Smooth muscle cell (in vitro differentiated cells): ENCODE data around the gene MAML3. TPM values are rescaled to one million over a fixed set of nuclear protein-coding genes. Genes with fewer than 3 reads are reported as not detected.

Source experiments
- DNase-seq: peaks from one replicate; lab custom pipeline; 2025; ENCODE audit not compliant: unreplicated experiment; lab: John Stamatoyannopoulos, UW
- H2AFZ ChIP-seq: fragments of 200-600 bp; sonication (generic); 2 replicates; pipeline ENCODE4 v1.6.0; 2016; ENCODE audit warnings: antibody characterized with exemption, low read depth, mild to moderate bottlenecking
- H3F3A ChIP-seq: fragments of 200-600 bp; sonication (generic); 2 replicates; pipeline ENCODE4 v1.6.0; 2017; ENCODE audit warnings: antibody characterized with exemption, low read depth
- H3K27ac ChIP-seq: fragments of 200-600 bp; sonication (generic); 2 replicates; pipeline ENCODE4 v1.5.1; 2016; ENCODE audit warnings: low read depth, mild to moderate bottlenecking
- H3K27me3 ChIP-seq: fragments of 200-600 bp; sonication (generic); 2 replicates; pipeline ENCODE4 v1.6.1; 2016; ENCODE audit warnings: low read depth, mild to moderate bottlenecking
- H3K36me3 ChIP-seq: fragments of 200-600 bp; sonication (generic); 2 replicates; pipeline ENCODE4 v1.5.1; 2016; ENCODE audit warnings: low read depth
- H3K4me1 ChIP-seq: fragments of 200-600 bp; sonication (generic); 2 replicates; pipeline ENCODE4 v1.5.1; 2016; ENCODE audit warnings: low read depth
- H3K4me2 ChIP-seq: fragments of 200-600 bp; sonication (generic); 2 replicates; pipeline ENCODE4 v1.6.0; 2016; ENCODE audit warnings: mild to moderate bottlenecking
- H3K4me3 ChIP-seq: fragments of 200-600 bp; sonication (generic); 2 replicates; pipeline ENCODE4 v1.5.1; 2016; ENCODE audit warnings: mild to moderate bottlenecking
- H3K79me2 ChIP-seq: fragments of 200-600 bp; sonication (generic); 2 replicates; pipeline ENCODE4 v1.6.0; 2016; ENCODE audit warnings: low read depth, mild to moderate bottlenecking
- H3K9ac ChIP-seq: fragments of 200-600 bp; sonication (generic); 2 replicates; pipeline ENCODE4 v1.6.0; 2016; ENCODE audit warnings: low read depth
- H3K9me3 ChIP-seq: fragments of 200-600 bp; sonication (generic); replicated peaks from 2 replicates; pipeline ENCODE4 v1.5.1; 2016; ENCODE audit warnings: low read depth
- H4K20me1 ChIP-seq: fragments of 200-600 bp; sonication (generic); 2 replicates; pipeline ENCODE4 v1.6.0; 2016; ENCODE audit warnings: low read depth
- WGBS: methylation state at CpG from one replicate; pipeline ENCODE4 v1.1.7; 2016; ENCODE audit warnings: low lambda C conversion rate; 5-methylcytosine and 5-hydroxymethylcytosine counted together
- polyA plus RNA-seq: library from polyadenylated mRNA; unstranded; fragments of >200 nt; fragmentation: Nextera tagmentation; extraction: Ambion mirVana; gene quantifications from 2 replicates; pipeline ENCODE4 v1.2.1, GENCODE V29; 2016
- total RNA-seq: library from RNA; depleted of rRNA; stranded (reverse); fragments of >200 nt; gene quantifications from 2 replicates; pipeline ENCODE4 v1.2.3, GENCODE V29; 2014
- TF ChIP-seq, protein P1 (sequence below): fragments of 200-600 bp; sonication (generic); IDR thresholded peaks from 2 replicates; pipeline ENCODE4 v1.5.1; 2017; ENCODE audit warnings: borderline replicate concordance, mild to moderate bottlenecking, antibody characterized with exemption; ENCODE audit not compliant: insufficient read depth, poor library complexity, severe bottlenecking

MAML3 gene
- total and polyA plus RNA-seq, 2 experiments from 2014 or later, result 4.9 to 12.6 TPM

DNA sequence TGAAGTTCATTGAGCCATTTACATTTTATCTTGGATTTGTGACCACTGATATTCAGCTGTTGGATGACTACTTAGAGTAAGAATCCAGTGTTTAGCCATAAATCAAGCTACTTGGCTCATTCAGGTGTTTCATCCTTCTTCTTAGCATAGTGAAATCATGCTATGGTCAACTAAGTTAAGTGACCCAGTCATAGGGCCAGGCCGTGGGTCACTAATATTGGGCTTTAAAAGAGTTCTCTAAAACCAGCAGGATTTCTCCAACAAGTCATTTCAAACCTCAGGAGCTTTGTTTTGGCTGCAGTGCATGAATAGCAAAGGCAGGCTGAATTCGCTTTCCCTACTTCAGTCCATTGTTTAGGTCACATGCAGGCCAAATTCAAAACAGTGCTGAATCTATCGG lies 181.0 kb downstream of the MAML3 start:
- WGBS, result 66% methylated on average over 3 of the region's 3 CpGs
- no peak for DNase-seq

DNA sequence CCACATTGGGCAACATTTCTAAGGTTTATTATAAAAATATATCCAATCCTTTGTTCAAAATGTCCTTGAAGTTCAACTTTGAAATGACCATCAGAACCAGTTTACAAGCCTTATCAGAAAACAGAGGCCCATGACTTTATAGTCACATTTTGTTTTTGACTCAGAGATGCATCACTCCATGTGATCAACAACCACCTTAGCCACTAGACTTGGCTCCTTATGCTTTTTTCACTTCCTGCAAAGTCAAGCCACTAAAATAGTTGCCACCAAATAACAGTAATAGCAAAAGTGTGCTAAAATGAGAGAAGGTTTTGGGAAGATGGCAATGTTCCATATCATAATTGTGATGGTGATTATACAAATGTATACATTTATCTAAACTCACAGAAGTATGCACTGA lies 181.7 kb downstream of the MAML3 start:
- peaks cover 3% of the 10 kb centered on the region for H3K4me1 ChIP-seq
- no peak for DNase-seq
- H3K9ac ChIP-seq, result no peak overlapping the region
- no peak overlapping the region for H3K4me3 ChIP-seq
- H3K27ac ChIP-seq, result no peak overlapping the region
- TF ChIP-seq, protein P1, sequence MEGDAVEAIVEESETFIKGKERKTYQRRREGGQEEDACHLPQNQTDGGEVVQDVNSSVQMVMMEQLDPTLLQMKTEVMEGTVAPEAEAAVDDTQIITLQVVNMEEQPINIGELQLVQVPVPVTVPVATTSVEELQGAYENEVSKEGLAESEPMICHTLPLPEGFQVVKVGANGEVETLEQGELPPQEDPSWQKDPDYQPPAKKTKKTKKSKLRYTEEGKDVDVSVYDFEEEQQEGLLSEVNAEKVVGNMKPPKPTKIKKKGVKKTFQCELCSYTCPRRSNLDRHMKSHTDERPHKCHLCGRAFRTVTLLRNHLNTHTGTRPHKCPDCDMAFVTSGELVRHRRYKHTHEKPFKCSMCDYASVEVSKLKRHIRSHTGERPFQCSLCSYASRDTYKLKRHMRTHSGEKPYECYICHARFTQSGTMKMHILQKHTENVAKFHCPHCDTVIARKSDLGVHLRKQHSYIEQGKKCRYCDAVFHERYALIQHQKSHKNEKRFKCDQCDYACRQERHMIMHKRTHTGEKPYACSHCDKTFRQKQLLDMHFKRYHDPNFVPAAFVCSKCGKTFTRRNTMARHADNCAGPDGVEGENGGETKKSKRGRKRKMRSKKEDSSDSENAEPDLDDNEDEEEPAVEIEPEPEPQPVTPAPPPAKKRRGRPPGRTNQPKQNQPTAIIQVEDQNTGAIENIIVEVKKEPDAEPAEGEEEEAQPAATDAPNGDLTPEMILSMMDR, result no peak
- no peaks in the 10 kb centered on the region for H3K9me3 ChIP-seq
- peaks cover 16% of the 10 kb centered on the region for H4K20me1 ChIP-seq
- H2AFZ ChIP-seq, result no peak overlapping the region
- H3K4me2 ChIP-seq, result no peak overlapping the region
- H3K27me3 ChIP-seq, result no peaks in the 10 kb centered on the region
- no peaks in the 10 kb centered on the region for H3F3A ChIP-seq
- peaks cover 25% of the 10 kb centered on the region for H3K79me2 ChIP-seq
- no peaks in the 10 kb centered on the region for H3K36me3 ChIP-seq

More for the DNA sequence above, 181.0 kb downstream of the MAML3 start:
- Histone ChIP-seq H3K4me3 (no peak overlapping the region), H4K20me1 (peaks cover 11% of the 10 kb centered on the region), H3K79me2 (peaks cover 25% of the 10 kb centered on the region), H3K9me3 (no peaks in the 10 kb centered on the region), H3K4me1 (peaks cover 3% of the 10 kb centered on the region), H3K27ac (no peak overlapping the region), H3F3A (no peaks in the 10 kb centered on the region), H3K9ac (no peak overlapping the region), H3K36me3 (no peaks in the 10 kb centered on the region), H2AFZ (no peak overlapping the region), H3K4me2 (no peak overlapping the region), H3K27me3 (no peaks in the 10 kb centered on the region)
- TF ChIP-seq, protein P1, result no peak

DNA sequence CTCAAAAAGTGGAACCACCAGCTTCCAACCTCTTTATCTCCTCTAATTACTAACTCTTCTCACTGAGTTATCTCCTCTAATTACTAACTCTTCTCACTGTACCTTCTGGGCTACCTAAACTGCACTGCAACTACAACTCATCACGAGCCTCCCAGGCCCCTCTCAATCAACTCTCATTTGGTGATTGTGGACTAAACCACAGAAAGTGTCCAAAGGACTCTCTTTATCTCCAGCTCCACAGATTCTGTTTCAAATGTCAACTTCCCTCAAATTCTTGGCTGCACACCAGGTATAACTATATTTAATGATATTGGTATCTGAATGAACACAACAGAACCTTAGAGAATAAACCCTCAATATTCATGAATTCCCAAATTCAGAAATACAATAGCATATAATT lies 182.9 kb downstream of the MAML3 start:
- Histone ChIP-seq H3K4me3 (no peak overlapping the region), H3K79me2 (peaks cover 25% of the 10 kb centered on the region), H3K27ac (no peak overlapping the region), H3K36me3 (no peaks in the 10 kb centered on the region), H3K9me3 (no peaks in the 10 kb centered on the region), H4K20me1 (peaks cover 27% of the 10 kb centered on the region), H3K9ac (no peak overlapping the region), H3K4me1 (peaks cover 6% of the 10 kb centered on the region), H2AFZ (no peak overlapping the region), H3F3A (no peaks in the 10 kb centered on the region), H3K27me3 (no peaks in the 10 kb centered on the region), H3K4me2 (no peak overlapping the region)
- 83% methylated on average over 1 of the region's 1 CpG for WGBS
- TF ChIP-seq, protein P1, result no peak
- no peak for DNase-seq

DNA sequence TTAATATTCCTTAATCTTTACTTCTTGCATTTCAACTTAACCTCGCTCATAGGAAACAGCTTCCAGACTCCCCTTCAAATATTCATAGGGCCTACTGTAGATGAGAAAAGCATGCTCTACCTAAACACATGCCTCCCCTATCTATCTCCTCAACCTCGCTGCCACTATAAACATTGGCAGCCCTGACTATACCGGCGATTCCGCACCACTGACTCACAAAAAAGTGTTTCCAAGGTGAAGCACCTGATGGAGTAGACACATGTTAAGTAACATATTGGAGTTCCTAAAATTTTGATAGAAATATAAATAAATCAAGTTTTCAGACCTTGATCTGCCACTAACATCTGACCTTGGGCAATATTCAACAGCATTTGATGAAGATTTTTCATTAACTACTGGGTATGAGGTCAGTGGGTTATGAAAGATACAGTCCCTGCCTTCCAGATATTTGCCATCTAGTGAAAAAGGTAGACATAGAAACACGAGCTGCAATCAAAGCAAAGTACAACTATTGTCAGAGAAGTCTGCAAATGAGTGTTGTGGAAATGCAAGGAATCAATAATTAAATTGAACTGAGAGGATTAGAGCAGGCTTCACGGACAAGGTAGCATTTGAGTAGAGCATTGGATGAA lies 184.2 kb downstream of the MAML3 start:
- TF ChIP-seq, protein P1, result no peak
- H3K4me3 ChIP-seq, result no peak overlapping the region
- H4K20me1 ChIP-seq, result peaks cover 41% of the 10 kb centered on the region
- H3F3A ChIP-seq, result no peaks in the 10 kb centered on the region
- WGBS, result 82% methylated on average over 7 of the region's 7 CpGs
- DNase-seq, result no peak
- H3K4me1 ChIP-seq, result peaks cover 10% of the 10 kb centered on the region
- no peak overlapping the region for H2AFZ ChIP-seq
- H3K79me2 ChIP-seq, result peaks cover 36% of the 10 kb centered on the region
- no peak overlapping the region for H3K4me2 ChIP-seq
- no peak overlapping the region for H3K9ac ChIP-seq
- H3K9me3 ChIP-seq, result no peaks in the 10 kb centered on the region
- no peaks in the 10 kb centered on the region for H3K27me3 ChIP-seq
- no peak overlapping the region for H3K27ac ChIP-seq
- no peaks in the 10 kb centered on the region for H3K36me3 ChIP-seq
